T47D (cell line): ENCODE measurements around the gene PPP2R3A.
"Not testable (repeated sequence)": the region's sequence is repeated elsewhere in the genome, so short reads cannot be mapped to it uniquely, and the experiment has no call there.

Experiments
- DNase-seq, 2 experiments: peaks; one replicate each; pipeline versions ENCODE4 v3.0.0 to v3.0.0-alpha.2; 2011 to 2012; ENCODE audit warnings: low read depth in 1 of 2, low spot score in 1 of 2
- JUND ChIP-seq: IDR thresholded peaks from 2 replicates; pipeline ENCODE4 v1.6.1; 2012; ENCODE audit warnings: low read depth
- in situ Hi-C: cut with HindIII; loops from 2 replicates; pipeline ENCODE4 v1.10.0; 2016; ENCODE audit warnings: low sequenced_read_pairs, low pct_unique_long_range_greater_than_20kb

PPP2R3A gene

DNA sequence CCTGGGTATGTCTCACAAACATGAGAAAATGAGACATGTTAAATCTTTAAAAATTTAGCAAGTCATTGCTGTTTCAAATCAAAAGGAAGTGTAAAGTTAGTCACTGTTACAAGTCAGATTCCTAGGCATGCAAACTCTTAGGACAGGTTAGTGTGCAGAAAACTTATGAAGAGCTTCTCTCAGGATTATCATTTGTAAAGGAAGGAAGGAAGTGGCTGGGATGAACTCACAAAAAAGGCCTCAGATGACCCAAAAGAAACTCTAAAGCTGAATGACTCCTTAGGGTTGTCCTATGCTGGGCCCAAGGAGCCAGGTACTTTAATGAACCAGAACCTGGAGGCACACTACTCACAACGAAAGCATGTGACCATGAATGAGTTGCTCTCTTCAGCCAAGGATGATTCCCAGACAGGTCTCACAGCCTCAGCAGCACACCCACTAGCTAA lies 205.6 kb downstream of the PPP2R3A start:
- in situ Hi-C loops: no loop called here
- TF ChIP-seq JUND: no peak

DNA sequence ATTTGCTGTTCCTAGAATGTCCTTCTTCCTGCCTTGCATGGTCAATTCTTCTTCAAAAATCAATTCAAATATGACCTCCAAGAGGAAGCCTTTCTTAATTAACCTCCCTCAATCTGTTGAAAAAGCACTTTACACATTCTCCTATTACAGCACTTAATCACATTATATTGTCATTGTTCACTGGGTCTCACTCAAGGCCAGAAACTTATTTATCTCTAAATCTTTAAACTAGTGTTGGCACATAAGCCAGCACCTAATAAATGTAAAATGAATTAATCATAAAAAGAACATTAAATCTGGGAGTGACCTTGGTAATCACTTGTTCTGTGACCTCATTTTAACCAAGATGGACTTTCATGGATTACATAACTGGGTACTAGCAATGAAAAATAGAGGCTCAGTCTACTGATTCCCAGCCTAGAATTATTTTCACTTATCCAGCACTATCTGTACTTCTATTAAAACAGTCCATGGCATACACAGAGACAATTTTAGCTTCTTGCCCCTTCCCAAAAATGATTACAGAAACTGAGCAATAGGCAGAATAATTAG lies 208.5 kb downstream of the PPP2R3A start:
- in situ Hi-C loops: no loop called here

More for the DNA sequence above, 205.6 kb downstream of the PPP2R3A start:
- no peak for DNase-seq

DNA sequence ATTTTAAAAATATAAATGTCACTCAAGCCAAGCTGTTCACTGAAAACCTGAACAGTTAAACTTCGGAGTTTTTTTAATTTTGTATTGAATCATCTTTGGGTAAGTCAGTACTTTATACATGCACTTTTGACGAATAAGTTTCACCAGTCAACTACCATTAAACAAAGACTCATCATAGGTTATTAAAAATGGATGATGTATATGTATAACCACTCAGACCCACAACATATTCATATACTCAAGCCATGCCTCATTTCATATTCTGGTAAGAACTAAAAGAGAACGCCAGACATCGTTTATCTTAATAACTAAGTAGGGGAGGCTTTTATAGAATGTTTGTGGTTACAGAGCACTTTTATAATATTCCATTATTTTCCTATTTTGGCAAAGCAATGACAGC lies 212.3 kb downstream of the PPP2R3A start:
- DNase-seq: no peak
- no peak for TF ChIP-seq JUND
- in situ Hi-C loops: no loop called here

More for the DNA sequence above, 208.5 kb downstream of the PPP2R3A start:
- no peak for DNase-seq
- no peak for TF ChIP-seq JUND

DNA sequence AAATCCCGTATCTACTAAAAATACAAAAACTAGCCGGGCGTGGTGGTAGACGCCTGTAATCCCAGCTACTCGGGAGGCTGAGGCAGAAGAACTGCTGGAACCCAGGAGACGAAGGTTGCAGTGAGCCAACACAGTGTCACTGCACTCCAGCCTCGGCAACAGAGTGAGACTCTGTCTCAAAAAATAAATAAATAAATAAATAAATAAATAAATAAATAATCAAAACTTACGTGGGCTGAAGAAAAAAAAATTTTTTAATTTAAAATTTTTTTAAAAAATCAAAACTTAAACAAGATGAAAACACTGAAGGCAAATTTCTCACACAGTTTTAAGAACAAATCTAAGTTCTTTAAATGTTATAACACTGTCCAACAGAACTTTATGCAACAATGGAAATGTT lies 216.2 kb downstream of the PPP2R3A start:
- in situ Hi-C loops: no loop called here
- TF ChIP-seq JUND: no peak

DNA sequence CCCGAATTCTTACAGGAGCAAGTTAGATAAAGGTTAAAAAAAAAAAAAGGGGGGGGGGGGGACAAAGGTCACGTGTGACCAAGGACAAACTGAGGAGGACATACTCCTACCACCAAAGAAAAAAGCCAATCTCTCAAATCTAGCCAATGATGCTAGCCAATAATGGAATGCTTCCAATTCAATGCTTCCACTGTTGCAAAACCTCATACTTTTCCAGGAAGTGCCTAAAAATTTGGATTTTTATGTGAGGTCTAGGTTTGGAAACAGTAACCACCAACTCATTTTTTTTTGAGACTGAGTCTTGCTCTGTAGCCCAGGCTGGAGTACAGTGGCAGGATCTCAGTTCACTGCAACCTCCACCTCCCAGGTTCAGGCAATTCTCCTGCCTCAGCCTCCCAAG lies 219.2 kb downstream of the PPP2R3A start:
- no peak for DNase-seq
- no peak for TF ChIP-seq JUND
- in situ Hi-C loops: no loop called here

More for the DNA sequence above, 216.2 kb downstream of the PPP2R3A start:
- DNase-seq: no peak

DNA sequence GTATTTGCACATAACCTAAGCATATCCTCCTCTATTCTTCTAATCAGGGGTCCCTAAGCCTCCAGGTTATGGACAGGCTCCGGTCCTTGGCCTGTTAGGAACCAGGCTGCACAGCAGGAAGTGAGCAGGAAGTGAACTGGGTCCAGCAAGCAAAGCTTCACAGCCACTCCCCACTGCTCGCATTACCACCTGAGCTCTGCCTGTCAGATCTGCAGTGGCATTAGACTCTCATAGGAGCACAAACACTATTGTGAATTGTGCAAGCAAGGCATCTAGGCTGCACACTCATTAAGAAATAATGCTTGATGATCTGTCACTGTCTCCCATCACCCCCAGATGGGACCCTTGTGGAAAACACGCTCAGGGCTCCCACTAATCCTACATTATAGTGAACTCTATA lies 220.8 kb downstream of the PPP2R3A start:
- in situ Hi-C loops: no loop called here
- DNase-seq: peak in 1 of 2 experiments; percentile 63
- TF ChIP-seq JUND: no peak

DNA sequence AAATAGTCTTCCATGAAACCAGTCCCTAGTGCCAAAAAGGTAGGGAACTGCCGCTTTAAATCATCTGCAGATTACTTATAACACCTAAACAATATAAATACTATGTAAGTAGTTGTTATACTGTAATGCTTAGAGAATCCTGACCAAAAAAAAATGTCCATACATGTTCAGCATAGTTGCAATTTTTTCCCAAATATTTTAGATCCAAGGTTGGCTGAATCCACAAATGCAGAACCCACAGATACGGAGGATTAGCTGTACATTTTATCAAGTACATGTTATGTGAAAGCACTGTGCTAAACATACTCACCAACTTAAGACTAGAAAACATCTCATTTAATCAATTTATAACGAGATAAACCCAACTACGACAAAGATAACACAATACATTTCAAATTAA lies 221.3 kb downstream of the PPP2R3A start:
- no peak for TF ChIP-seq JUND
- no peak for DNase-seq
- in situ Hi-C loops: no loop called here

DNA sequence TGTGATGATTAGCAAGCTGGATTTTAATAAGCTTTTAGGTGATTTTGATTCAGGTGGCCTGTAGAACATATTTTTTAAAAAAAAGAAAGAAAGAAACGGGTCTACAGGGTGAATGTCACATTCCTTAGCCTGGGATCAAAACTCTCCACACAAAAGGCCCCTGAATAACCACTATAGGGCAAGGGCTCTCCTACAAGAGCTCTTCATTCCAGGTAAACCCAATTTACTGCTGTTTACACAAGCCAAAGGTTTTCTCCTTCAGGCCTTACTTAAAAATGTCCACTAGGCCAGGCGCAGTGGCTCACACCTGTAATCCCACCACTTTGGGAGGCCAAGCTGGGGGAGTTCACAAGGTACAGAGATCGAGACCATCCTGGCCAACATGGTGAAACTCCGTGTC lies 222.3 kb downstream of the PPP2R3A start:
- no peak for DNase-seq
- in situ Hi-C loops: no loop called here
- no peak for TF ChIP-seq JUND

DNA sequence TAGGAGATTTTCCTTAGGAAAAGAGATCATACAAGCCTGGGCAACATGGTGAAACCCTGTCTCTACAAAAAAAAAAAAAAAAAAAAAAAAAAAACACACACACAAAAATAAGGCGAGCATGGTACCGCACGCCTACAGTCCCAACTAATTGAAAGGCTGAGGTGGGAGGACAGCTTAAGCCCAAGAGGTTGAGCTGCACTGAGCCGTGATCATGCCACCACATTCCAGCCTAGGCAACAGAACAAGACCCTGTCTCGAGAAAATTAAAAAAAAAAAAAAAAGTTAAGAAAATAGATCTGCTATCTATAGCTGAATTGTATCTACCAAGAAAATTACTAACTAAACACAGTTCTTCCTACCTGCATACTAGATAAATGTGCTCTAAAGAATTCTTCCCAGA lies 223.5 kb downstream of the PPP2R3A start:
- in situ Hi-C loops: no loop called here
- no peak for TF ChIP-seq JUND
- no peak for DNase-seq

DNA sequence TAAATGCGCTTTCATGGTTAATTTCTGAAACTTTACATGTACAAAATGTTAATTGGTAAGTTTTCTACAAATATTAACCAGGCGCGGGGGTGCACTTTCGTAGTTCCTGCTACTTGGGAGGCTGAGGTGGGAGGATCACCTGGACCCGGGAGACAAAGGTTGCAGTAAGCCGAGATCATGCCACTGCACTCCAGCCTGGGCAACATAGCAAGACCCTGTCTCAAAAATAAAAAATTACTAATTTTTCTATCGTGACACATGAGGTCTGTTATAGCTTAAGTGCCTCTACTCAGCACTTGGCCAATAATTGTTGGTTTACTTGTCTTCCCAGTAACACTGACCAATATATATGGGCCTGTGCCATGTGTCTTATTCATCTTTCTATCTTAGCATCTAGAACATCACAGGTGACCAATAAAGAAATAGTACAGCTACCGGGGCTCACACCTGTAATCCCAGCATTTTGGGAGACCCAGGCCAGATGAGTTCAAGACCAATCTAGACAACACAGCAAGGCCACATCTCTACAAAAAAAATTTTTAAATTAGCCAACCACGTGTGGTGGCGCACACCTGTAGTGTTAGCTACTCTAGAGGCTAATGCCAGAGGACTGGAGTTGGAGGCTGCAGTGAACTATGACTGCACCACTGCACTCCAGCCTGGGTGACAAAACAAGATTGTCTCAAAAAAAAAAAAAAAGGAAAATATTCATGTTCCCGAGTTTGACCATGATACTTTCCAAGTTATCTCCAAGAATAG lies 224.5 kb downstream of the PPP2R3A start:
- DNase-seq: no peak
- TF ChIP-seq JUND: no peak
- in situ Hi-C loops: no loop called here

DNA sequence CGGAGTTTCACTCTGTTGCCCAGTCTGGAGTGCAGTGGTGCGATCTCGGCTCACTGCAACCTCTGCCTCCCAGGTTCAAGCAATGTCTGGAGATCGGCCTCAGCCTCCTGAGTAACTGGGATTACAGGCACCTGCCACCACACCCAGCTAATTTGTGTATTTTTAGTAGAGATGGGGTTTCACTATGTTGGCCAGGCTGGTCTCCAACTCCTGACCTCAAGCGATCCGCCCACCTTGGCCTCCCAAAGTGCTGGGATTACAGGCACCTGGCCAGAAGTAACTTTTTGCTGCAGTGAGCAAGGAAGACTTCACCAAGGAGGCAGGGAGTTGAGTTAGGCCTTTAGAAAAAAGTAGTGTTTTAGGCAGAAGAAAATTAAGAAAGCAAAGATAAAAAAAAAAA lies 226.7 kb downstream of the PPP2R3A start:
- DNase-seq, in situ Hi-C loops: not testable (repeated sequence)

DNA sequence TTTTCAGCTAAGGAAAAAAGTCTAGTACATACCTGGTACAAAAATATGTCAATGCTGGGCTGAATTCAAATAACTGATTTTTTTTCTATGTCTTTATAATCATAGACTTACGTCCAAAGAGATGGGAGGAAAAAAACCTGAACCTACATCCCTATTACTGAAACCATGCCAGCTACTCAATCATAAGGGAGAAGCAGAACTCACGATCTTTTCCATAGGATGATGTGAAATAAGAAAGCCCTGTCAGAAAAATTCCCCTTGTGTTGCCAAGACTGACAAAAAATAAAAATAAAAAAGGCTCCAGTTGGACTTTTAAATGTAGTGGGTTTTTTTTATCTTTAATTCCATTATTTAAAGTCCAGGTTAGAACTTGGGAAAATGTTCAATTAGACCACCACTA lies 227.3 kb downstream of the PPP2R3A start:
- in situ Hi-C loops: no loop called here
- no peak for TF ChIP-seq JUND
- DNase-seq: no peak

DNA sequence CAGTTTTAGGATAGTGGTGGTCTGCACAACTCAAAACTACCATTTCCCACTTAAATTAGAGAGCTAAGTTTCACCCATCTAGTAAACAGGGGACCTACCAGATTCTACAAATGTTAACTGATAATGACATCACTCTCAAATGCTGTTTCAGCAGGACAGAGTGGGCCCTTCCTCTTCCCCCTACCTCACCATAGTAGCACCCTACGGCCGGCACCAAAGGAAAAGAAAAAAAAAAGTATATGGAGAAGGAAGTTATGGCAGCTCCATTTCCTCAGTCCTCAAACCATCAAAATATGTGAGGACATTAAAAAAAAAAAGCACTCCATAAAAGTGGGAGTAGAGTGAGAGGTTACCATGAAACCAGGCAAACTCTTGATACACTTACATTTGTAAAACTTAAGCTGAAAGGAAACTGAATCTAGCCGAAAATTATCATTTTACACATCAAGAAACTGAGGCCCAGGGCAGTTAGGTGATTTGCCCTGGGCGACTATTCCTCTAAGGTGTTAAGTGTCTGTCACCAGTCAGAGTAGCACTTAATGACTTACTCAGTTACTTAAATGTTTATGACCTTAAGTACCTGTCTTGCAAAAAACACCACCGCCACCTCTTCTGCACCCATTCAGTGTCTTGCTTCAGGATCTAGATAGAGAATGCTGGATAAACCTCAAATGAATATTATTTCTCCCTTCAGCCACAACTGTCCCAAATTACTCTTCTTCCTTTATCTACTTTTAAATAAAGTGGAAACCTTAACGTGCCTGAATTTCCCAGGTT lies 227.9 kb downstream of the PPP2R3A start:
- peak; percentile 38 to 51 for DNase-seq
- no peak for TF ChIP-seq JUND
- in situ Hi-C loops: no loop called here
